GM12892 (cell line): Measurements from ENCODE around the gene MTG2.

Source experiments
- POLR2A ChIP-seq: IDR thresholded peaks from 2 replicates; pipeline ENCODE4 v1.6.1; 2011; ENCODE audit warnings: low read depth, low read length, control low read depth
- POLR2AphosphoS5 ChIP-seq: IDR thresholded peaks from 2 replicates; pipeline ENCODE4 v1.6.1; 2011; ENCODE audit warnings: low read depth, low read length, control low read depth
- TAF1 ChIP-seq: IDR thresholded peaks from 2 replicates; pipeline ENCODE4 v1.6.1; 2011; ENCODE audit warnings: low read depth, mild to moderate bottlenecking, control low read depth, low read length, borderline replicate concordance

DNA sequence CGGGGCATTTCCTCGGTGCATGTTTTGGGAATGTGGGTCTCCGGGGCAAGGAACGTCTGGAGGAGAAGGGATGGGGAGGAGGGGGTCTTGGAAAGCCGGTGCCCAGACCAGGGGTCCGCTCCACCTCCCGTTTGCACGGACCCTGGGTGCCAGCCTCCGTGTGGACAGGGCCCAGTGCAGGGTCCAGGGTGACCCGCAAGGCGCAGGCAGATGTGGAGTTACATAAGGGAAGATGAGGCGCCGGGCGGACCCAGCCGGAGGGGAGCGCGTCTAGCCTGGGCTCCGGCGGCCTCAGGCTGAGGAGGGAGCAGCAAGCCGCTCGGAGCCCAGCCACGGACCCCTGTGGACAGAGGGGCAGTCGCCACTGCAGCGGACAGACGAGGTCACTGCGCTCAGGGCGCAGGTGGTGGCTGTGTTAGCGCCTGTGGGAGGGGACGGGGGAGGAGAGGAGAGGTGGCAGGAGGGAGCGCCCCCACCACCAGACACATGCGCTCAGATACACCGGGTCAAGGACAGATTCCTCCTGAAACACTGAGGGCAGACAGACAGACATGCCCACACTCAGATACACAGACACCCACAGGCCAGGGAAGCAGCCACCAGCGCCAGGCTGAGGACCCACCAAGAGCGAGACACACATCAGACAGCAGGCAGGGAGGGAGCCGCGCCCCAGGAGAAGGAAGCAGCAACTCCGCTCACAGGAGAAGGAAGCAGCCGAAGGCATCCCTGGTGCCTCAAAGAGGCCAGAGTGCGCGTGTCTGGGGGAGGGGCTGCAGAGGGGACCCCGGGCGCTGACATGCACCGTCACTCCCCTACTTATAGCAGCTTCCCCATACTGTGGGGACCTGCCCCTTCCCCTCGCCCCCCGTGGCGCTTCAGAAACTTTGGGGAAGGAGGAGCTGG lies 38.1 kb downstream of the MTG2 start:
- TF ChIP-seq TAF1 (no peak), POLR2A (no peak), POLR2AphosphoS5 (no peak)
